ENCODE results near the gene UBXN2A.
A peak's percentile ranks its signal among the peaks of the same experiment; 100 is the strongest.

Gene UBXN2A, protein sequence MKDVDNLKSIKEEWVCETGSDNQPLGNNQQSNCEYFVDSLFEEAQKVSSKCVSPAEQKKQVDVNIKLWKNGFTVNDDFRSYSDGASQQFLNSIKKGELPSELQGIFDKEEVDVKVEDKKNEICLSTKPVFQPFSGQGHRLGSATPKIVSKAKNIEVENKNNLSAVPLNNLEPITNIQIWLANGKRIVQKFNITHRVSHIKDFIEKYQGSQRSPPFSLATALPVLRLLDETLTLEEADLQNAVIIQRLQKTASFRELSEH

DNA sequence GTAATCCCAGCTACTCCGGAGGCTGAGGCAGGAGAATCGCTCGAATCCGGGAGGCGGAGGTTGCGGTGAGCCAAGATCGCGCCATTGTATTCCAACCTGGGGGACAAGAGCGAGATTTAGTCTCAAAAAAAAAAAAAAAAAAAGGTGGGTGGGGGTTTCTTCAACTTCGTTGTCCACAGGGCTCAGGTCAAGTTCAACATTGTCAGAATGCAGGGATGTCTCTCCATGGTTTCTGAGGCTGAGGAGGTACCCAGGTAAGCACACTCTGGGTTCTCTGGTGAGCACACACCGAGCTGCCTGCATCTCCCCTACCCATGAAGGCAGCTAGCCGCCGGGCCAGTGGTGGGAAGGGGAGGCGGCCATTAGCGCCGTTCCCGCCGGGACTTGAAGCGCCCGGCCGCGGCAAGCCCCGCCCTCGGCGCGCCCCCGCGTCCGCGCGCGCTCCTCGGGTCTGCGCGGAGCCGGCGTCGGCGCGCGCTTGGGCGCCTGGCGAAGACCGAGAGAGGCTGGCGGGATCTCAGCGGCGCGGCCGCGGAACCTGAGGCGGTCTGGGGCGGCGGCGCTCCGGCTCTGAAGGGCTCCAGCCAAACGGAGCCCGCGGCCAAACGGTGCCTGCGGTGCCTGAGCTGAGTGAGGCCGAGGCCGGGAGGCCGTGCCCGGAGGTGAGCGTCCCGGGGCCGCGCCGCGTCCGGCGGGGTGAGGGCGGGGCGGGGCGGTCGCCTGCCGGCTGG, at the start of gene UBXN2A:
Gene UBXN2A (plus strand): TSS at position 477 of the 731 bp plus-strand sequence. CDS start 17,852 bp downstream, outside the sequence.
- peak; percentile 82 for DNase-seq (ENCODE audit: low spot score)

DNA sequence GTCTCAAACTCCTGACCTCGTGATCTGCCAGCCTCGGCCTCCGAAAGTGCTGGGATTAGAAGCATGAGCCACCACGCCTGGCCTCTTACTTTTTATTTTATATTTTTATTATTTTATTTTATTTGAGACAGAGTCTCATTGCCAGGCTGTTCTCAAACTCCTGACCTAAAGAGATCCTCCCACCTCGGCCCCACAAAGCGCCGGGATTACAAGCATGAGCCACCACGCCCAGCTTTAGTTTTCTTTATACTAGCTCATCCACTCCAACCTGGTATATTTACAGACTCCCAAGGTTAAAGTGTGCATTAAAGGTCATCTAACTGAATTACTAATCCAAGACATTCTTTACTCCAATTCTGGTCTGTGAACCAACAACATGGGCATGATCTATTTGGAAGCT, 40.1 kb upstream of the UBXN2A start:
- DNase-seq (ENCODE audit: low spot score), result no peak

DNA sequence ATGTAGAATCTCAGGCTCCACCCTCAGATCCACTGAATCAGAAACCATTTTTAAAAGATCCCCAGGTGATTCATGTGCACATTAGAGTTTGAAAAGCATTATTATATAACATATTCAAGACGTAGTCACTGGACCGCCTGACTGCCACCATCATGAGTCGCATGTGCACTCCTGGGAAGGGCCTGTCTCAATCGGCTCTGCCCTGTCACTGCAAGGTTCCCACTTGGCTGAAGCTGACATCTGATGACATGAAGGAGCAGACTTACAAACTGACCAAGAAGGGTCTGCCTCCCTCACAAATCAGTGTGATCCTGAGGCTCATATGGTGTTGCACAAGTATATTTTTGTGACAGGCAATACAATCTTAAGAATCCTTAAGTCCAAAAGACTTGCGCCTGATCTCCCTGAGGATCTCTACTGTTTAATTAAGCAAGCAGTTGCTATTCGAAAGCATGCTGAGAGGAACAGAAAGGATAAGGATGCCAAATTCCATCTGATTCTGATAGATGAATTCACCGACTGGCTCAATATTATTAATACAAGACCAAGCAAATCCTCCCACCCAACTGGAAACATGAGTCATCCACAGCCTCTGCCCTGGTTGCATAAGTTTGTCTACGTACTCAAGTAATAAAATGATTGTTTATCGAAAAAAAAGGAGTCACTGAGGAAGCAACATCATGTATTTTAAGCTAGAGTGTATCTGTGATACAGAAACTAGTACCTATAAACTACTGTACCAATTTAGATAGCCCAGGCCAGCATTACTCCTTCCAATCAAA, 39.5 kb upstream of the UBXN2A start:
- DNase-seq (ENCODE audit: low spot score), result peak; percentile 36

DNA sequence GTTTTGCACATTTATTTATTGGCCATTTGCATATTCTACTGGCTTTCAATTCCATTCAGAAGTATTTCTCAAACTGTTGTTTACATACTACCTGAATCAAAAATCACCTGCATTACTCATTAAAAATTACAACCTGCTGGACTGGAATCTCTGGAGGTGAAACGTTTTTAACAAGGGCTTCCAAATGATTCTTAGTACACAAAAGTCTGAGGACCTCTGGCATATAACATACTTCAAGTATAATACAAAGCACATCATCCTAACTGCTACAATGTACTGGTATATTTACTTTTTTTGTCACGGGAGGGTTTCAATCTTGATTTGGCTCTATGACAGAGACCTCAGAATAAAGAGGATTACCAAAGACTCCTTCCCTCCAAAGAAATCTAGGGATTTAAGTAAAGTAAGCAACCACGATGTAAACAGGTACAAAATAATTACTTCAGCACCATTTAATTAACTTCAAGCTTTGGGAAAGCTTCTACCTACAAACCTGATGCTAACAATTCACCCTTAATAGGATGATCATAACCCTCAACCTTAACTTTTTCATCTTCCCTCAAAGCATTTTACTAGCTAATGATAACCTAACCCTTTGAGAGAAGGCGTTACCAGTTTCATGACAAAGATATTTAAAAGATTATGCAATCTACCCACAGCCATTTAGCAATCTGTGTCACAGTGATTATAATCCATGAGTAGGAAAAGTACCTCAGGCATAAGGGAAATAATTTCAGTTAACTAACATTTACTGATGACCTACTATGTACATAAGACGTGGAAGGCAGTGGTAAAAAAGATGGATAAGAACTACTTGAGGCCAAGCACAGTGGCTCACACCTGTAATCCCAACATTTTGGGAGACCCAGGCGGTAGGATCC, 38.1 kb upstream of the UBXN2A start:
- no peak for DNase-seq (ENCODE audit: low spot score)

DNA sequence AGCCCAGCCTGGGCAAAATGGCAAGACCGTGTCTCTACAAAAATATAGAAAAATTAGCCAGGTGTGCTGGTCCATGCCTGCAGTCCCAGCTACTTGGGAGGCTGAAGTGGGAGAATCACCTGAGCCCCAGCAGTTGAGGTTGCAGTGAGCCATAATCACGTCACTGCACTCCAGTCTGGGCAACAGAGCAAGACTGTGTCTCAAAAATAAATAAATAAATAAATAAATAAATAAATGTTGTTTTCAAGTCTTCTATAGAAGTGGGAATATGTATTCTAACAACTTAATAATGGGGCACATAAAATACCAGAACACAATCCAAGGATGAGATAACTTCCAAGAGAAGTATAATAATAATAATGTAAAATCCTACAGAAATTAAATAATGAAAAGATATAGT, 37.2 kb upstream of the UBXN2A start:
- no peak for DNase-seq (ENCODE audit: low spot score)

DNA sequence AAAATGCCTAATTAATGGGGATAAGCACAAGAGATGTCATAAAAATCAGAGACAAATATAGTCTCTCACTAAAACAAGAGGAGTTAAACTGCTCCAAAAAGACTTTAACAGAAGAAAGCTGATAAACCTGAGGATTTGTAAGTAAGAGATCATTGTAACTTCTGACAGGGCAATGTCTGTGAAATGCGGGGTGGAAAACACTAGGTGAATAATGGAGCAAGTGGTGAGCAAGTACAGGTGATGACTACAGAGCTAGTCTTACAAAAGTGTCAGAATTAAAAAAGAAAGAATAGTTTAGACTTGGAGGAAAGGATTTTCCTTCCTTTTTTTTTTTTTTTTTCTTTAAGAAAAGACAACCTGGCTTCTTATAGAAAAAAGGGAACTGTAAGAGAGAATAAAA, 36.0 kb upstream of the UBXN2A start:
- DNase-seq (ENCODE audit: low spot score), result no peak

DNA sequence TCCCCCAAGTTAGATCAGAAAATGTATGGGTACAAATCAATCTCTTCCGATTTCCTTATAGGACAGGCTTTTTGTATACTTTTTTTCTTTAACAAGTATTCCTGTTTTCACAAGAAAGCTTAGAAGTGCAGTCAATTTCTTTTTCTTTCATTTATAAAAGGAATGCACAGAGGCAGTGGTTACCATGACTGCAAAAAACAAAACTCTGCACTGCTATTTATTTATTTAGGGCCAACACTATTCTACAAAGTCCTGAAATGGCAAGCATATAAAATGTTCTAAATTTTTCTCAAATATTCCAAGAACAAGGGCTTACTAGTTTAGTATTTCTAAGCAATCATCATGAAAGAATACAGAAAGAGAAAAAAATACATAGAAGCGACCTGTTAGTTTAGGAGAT, 35.6 kb upstream of the UBXN2A start:
- no peak for DNase-seq (ENCODE audit: low spot score)

DNA sequence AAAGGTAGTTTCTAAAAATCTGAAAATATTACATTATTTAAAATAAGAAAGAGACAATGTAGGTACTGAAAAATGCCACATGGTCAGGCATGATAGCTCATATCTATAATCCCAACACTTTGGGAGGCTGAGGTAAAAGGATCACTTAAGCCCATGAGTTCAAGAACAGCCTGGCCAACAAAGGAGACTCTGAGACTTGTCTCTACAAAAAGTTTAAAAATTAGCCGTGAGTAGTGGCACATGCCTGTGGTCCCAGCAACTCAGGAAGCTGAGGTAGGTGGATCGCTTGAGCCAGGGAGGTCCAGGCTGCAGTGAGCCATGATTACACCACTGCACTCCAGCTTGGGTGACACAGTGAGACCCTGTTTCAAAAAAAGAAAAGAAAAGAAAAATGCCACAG, 35.1 kb upstream of the UBXN2A start:
- no peak for DNase-seq (ENCODE audit: low spot score)

DNA sequence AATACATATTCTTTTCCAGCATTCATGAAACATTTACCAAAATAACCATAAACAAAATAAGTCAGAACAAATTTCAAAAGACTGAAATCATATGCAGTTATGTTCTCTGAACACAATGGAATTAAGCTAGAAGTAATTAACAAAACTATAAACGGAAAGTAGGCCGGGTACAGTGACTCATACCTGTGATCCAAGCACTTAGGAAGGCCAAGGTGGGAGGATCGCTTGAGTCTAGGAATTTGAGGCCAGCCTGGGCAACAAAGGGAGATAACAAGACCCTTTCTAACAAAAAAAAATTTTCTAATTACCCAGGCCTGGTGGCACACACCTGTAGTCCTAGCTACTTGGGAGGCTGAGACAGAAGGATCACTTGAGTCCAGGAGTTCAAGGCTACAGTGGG, 28.2 kb upstream of the UBXN2A start:
- DNase-seq (ENCODE audit: low spot score), result no peak

DNA sequence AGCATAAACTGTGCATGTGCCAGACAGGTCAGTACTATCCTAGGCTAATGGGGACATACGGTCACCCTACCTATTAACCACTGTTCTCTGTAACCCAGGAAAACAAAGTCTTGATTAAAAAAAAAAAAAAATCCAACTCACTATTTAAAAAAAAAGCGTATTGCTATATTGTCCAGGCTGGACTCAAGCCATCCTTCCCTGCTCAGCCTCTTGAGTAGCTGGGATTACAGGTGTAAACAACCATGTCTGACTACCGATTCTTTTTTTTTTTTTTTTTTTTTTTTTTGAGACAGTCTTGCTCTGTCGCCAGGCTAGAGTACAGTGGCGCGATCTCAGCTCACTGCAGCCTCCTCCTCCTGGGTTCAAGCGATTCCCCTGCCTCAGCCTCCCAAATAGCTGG, 24.9 kb upstream of the UBXN2A start:
- no peak for DNase-seq (ENCODE audit: low spot score)

DNA sequence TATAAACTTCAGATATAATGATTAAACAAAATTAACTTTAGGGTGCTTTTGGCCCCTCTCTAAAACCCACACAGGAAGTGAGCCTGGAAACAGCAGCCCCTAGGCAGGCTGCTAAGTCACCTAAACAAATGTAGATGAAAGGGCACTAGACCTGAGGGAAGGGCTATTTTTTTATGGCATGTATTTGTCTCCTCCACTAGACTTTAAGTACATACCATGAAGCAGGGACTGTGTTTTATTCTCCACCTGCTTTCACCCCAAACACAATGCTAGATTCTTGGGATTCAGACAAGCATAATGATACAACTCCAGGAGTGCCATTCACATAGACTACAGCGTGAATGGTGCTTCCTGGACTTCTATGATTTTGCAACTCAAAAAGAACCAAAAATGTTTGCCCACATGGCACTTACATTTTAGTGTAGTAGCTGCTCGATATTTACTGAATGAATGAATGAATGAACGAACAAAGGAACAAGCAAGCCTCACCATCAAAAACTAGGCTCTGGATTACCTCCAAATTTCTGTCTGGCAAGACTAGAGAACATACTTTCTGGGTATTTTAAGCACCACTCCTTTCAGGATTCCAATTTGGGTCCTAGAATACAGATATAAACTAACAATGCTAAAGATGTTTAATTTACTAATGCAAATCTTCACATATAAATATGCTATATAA, 23.4 kb upstream of the UBXN2A start:
- no peak for DNase-seq (ENCODE audit: low spot score)

DNA sequence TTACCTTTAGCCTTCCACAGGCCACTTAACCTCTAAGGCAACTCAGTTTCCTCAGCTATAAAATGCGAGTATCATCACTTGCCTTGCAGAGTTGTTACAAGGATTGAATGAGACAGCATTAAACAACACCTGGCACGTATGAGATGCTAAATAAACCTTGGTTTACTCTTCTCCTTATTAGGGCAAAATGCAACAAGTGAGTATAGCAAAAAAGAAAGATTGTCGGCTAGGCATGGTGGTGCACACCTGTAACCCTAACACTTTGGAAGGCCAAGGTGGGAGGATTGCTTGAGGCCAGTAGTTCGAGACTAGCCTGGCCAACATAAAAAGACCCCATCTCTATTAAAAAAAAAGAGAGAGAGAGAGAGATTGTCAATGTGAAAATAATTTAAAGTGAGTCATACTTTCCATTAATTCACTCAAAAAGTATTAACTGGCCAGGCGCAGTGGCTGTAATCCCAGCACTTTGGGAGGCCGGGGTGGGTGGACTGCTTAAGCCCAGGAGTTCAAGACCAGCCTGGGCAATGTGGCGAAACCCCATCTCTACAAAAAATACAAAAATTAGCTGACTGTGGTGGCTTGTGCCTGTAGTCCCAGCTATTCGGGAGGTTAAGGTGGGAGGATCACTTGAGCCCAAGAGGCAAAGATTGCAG, 21.3 kb upstream of the UBXN2A start:
- DNase-seq (ENCODE audit: low spot score), result no peak

DNA sequence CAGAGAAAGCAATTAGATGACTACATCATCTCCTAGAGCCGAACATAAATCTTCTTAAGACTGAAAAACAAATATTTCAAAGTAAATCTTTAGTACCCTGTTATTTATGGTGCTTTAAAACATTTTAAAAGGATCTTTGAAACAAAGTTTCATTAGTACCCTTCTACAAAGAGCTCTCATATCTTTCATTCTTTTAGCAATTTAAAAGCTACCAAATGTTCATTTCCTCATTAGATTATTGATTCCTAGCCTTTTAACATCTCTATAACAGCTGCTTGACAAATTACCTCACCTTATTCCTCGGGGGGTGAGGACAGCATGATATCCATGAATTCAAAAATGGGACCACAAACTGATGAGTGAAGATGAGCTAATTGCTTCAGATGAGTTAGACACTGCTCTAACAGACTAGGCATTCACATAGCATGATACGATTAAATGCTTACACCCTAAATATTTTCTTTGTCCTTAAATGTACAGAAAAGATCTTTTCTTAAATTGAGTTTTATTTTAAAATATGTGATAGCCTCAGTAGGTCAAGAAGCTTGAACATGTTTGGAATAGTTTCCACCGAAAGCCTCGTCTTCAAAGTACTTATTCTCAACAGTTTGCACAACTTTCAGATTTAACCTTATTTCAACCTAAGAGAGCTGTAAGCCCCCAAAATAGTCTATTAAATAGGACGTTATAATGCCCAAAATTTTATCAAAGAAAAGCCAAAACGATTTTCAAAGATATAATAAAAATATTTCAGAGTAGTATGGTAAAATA, 15.5 kb upstream of the UBXN2A start:
- DNase-seq (ENCODE audit: low spot score), result no peak

DNA sequence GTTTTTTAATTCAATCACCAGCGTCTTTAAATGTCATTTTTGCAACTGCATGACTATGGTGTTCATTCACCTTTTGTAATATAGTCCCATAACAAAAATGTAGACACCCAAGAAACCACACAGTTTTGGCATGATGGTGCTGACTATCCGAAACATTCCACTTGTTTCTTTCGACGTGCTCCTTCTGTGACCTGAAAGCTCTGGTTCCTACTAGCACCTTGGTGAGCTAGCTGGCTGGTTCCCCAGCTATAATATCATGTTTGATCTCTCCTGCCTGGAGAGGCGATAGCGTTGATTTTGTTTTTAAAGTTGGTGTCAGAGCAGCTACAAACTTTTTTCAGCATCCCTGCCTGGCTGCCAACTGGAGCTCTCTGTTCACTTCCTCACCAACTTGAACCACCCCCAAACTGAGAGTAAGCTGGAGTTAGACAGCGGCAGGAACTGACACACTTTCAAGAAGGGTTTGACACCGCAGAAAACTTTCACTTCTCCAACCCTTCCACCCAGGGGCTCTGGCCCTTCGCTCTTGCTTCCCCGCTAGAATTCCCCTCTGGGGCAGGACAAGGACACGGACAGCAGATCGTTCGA, 14.5 kb upstream of the UBXN2A start:
- peak; percentile 84 for DNase-seq (ENCODE audit: low spot score)

DNA sequence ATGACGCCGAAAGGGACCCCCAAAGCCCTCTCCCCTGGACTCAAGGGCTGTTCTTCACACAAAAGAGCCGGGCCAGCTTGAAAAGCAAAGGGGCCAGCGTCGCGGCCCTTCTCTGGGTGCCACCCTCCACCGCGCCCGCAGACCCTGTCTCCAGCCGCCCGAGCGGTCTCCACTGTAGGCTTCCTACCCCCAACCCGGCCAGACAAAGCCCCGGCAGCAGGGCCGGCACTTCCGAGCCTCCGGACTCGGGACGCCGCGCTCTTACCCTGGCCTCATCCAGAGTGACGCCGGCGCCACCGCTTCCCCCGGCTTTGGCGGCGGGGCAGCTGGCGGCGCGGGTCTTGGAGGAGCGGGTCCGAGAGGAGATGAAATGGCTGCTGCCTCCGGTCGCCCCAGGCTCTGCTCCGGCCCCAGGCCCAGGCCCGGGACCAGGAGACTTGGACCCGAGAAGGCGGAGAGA, 13.9 kb upstream of the UBXN2A start:
- DNase-seq (ENCODE audit: low spot score), result no peak

DNA sequence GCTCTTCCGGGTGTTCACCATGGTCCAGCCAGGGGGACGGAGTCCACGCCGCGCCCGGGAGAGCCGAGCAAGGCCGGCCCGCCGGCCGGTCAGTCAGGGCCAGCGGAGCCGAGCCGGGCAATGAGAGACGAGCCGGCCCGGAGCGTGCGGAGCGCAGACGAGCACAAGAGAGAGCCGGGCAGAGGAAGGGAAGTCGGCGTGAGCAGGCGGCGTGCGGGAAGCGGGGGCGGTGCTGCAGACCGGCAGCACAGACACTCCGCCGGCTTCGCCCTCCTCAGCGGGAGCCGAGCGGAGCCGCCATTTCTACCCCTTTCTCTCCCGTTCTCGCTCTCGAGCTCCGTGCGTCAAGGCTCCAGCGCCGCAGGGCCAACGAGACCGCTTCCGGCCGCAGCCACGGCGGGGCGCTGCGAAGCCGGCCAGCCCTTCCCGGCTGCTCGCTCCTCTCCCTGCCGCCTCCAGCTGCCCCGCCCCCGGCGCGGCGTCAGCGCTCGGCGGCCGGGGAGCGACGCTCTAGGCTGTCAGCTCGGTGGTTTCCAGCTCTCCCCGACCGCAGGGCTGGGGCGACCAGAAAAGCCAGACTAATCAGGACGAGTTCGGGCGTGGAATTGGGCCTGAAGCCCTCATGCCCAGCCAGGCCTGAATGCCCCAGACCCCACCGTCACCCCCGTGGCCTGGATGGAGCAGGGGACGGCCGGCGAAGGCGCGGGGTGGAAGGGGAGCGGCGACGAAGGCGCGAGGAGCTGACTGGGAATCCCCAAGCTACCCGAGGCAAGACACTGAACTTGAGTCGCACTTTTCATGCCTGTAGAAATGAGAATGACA, 13.3 kb upstream of the UBXN2A start, which contains the start of gene ATAD2B:
Gene ATAD2B (minus strand): TSS at position 374 of the 822 bp plus-strand sequence. CDS start 353 bp downstream, at position 21.
- peak; percentile 95 for DNase-seq (ENCODE audit: low spot score)

DNA sequence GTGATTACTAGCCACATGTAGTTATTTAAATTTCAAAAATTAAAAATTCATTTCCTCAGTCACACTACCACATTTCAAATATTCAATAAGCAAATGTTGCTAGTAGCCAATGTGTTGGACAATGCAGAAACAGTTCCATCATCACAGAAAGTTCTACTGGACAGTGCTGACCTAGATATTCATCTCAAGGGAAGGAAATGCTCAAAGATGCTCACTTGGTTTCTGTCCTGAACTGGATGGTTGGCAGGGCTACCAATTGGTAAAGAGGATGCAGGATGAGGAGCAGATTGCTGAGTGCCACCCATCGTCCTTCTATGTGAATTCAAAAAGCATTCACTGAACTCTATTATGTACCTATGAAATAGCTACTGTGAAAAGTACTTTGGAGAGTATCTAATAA, 6.0 kb upstream of the UBXN2A start:
- no peak for DNase-seq (ENCODE audit: low spot score)
